Osteoblast (primary cell): ENCODE measurements around the gene ING3. TPM values are rescaled to one million over a fixed set of nuclear protein-coding genes. Genes with fewer than 3 reads are reported as not detected.

Source experiments
- DNase-seq: peaks from one replicate; pipeline ENCODE4 v3.0.0; 2011; ENCODE audit warnings: low spot score, mixed read lengths; ENCODE audit not compliant: insufficient read length; ENCODE audit errors: missing footprints
- H2AFZ ChIP-seq: 2 replicates; pipeline ENCODE4 v1.6.0; 2011; ENCODE audit warnings: mild to moderate bottlenecking, low read length
- H3K27ac ChIP-seq: 2 replicates; pipeline ENCODE4 v1.5.1; 2011; ENCODE audit warnings: mild to moderate bottlenecking, low read depth, low read length, moderate library complexity
- H3K27me3 ChIP-seq: 2 replicates; pipeline ENCODE4 v1.6.0; 2012; ENCODE audit warnings: mild to moderate bottlenecking, control low read depth, inconsistent platforms, low read length, moderate library complexity; ENCODE audit not compliant: insufficient read depth
- H3K36me3 ChIP-seq: 2 replicates; pipeline ENCODE4 v1.5.1; 2011; ENCODE audit warnings: mild to moderate bottlenecking, low read length, control low read depth, moderate library complexity; ENCODE audit not compliant: insufficient read depth
- H3K4me1 ChIP-seq: 2 replicates; pipeline ENCODE4 v1.5.1; 2011; ENCODE audit warnings: mild to moderate bottlenecking, low read length, control low read depth, moderate library complexity; ENCODE audit not compliant: insufficient read depth
- H3K4me2 ChIP-seq: 2 replicates; pipeline ENCODE4 v1.6.0; 2011; ENCODE audit warnings: mild to moderate bottlenecking, low read length; ENCODE audit not compliant: insufficient read depth
- H3K4me3 ChIP-seq: fragments of 200-600 bp; sonication (generic); 3 replicates; pipeline ENCODE4 v1.5.1; 2012; ENCODE audit warnings: mild to moderate bottlenecking, low read length, inconsistent platforms; ENCODE audit not compliant: insufficient read depth
- H3K79me2 ChIP-seq: 2 replicates; pipeline ENCODE4 v1.6.0; 2012; ENCODE audit warnings: mild to moderate bottlenecking, low read length, control low read depth, inconsistent platforms; ENCODE audit not compliant: insufficient read depth
- H3K9me3 ChIP-seq: 2 replicates; pipeline ENCODE4 v1.5.1; 2011; ENCODE audit warnings: low read depth, low read length, control low read depth
- H4K20me1 ChIP-seq: 2 replicates; pipeline ENCODE4 v1.6.0; 2012; ENCODE audit warnings: mild to moderate bottlenecking, low read length, control low read depth; ENCODE audit not compliant: insufficient read depth
- total RNA-seq: library from RNA; depleted of rRNA; stranded (reverse); fragments of >200 nt; gene quantifications from 2 replicates; pipeline ENCODE4 v1.2.3, GENCODE V29; 2012
- TF ChIP-seq, protein P1 (sequence below): IDR thresholded peaks from 2 replicates; pipeline ENCODE4 v1.5.1; 2011; ENCODE audit warnings: mild to moderate bottlenecking, low read depth, low read length, moderate library complexity; ENCODE audit errors: extremely low read depth

ING3 gene
- total RNA-seq, 1 donor = 16.6 TPM

DNA sequence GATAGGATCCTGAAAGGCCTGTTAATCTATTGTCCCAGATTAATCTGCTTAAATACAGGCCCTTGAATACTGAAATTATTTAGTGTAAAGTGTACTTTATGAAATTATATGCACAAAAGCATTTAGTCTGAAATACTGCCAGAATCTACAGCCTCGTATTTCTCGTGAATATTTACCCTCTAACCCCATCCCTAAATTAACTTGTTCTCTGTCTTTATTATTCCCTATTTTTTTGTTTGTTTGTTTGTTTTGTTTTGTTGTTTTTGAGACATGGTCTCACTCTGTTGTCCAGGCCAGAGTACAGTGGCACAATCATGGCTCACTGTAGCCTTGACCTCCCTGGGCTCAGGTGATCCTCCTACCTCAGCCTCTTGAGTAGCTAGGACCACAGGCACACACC lies 35.3 kb downstream of the ING3 start:
- no peaks in the 10 kb centered on the region for H4K20me1 ChIP-seq
- no peak for DNase-seq
- H3K4me1 ChIP-seq = peaks cover 34% of the 10 kb centered on the region
- no peak overlapping the region for H2AFZ ChIP-seq
- H3K4me2 ChIP-seq = no peak overlapping the region
- no peaks in the 10 kb centered on the region for H3K27me3 ChIP-seq
- H3K36me3 ChIP-seq = no peaks in the 10 kb centered on the region
- H3K4me3 ChIP-seq = no peak overlapping the region
- H3K9me3 ChIP-seq = no peaks in the 10 kb centered on the region
- H3K27ac ChIP-seq = no peak overlapping the region
- H3K79me2 ChIP-seq = peaks cover 15% of the 10 kb centered on the region
- TF ChIP-seq, protein P1, sequence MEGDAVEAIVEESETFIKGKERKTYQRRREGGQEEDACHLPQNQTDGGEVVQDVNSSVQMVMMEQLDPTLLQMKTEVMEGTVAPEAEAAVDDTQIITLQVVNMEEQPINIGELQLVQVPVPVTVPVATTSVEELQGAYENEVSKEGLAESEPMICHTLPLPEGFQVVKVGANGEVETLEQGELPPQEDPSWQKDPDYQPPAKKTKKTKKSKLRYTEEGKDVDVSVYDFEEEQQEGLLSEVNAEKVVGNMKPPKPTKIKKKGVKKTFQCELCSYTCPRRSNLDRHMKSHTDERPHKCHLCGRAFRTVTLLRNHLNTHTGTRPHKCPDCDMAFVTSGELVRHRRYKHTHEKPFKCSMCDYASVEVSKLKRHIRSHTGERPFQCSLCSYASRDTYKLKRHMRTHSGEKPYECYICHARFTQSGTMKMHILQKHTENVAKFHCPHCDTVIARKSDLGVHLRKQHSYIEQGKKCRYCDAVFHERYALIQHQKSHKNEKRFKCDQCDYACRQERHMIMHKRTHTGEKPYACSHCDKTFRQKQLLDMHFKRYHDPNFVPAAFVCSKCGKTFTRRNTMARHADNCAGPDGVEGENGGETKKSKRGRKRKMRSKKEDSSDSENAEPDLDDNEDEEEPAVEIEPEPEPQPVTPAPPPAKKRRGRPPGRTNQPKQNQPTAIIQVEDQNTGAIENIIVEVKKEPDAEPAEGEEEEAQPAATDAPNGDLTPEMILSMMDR = no peak

GRCh38 chr7:120986650-120987049 lies 36.1 kb downstream of the ING3 start:
- H3K4me2 ChIP-seq = no peak overlapping the region
- H3K9me3 ChIP-seq = no peaks in the 10 kb centered on the region
- no peaks in the 10 kb centered on the region for H4K20me1 ChIP-seq
- H3K27me3 ChIP-seq = no peaks in the 10 kb centered on the region
- H3K4me3 ChIP-seq = no peak overlapping the region
- no peak overlapping the region for H3K27ac ChIP-seq
- peaks cover 28% of the 10 kb centered on the region for H3K4me1 ChIP-seq
- H3K36me3 ChIP-seq = no peaks in the 10 kb centered on the region
- H3K79me2 ChIP-seq = peaks cover 15% of the 10 kb centered on the region
- TF ChIP-seq, protein P1 = no peak
- DNase-seq = no peak
- no peak overlapping the region for H2AFZ ChIP-seq

- DNase-seq = no peak
- Histone ChIP-seq H3K4me3 (no peak overlapping the region), H3K79me2 (peaks cover 19% of the 10 kb centered on the region), H4K20me1 (no peaks in the 10 kb centered on the region), H3K4me2 (peak overlapping the region; percentile 99), H3K27ac (no peak overlapping the region), H3K36me3 (no peaks in the 10 kb centered on the region), H2AFZ (no peak overlapping the region), H3K9me3 (no peaks in the 10 kb centered on the region), H3K4me1 (peaks cover 28% of the 10 kb centered on the region), H3K27me3 (no peaks in the 10 kb centered on the region)
- TF ChIP-seq, protein P1 = no peak
These were observed 36.7 kb downstream of the ING3 start for GRCh38 chr7:120987280-120987679.

DNA sequence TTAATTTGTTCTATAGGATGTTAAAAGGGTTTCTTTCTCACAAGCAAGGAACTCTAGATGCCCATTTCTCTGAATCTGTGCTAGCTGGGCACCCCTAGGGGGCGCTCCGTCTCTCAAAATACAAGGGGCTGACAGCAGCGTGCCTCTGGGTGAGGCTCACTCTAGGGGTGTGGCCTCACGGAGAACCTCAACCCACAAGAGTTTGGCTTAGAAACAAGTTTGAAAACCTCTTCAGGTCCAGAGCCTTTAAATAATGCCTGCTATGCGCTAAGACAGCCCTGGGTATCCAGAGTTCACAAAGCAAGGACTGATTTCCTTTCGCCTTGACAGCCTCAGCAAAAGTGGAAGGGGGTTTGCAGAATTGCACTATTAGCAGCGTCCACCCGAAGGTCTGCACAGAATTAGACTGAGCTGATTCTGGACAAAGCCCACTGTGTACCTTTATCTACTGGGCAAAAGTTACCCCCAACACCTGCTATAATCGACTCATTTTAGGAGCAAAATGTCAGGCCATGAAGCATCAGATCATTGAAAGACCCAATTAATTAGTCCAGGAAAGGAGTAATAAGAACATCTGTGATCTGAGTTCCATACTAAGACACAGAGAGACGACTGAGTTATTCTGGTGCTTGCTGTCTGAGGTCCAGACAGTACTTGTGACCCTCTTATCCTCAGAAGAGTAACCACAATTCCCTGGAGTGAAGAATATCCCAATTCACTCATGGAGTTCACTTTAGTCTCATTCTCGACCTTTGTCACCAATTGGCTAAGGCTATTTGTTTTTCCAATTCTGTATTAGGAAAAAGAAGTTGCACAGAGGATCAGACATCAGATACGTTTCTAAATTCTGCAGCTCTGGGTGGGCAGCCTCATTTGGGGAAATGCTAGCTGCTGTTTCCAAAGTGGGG lies 37.4 kb downstream of the ING3 start:
- H3K27ac ChIP-seq = peak overlapping the region; percentile 83
- H3K36me3 ChIP-seq = no peaks in the 10 kb centered on the region
- peaks cover 25% of the 10 kb centered on the region for H3K79me2 ChIP-seq
- TF ChIP-seq, protein P1 = peak; percentile 100
- peak; percentile 82 for DNase-seq
- peak overlapping the region; percentile 74 for H3K4me3 ChIP-seq
- H4K20me1 ChIP-seq = no peaks in the 10 kb centered on the region
- H2AFZ ChIP-seq = peak overlapping the region; percentile 75
- peak overlapping the region; percentile 99 for H3K4me2 ChIP-seq
- H3K4me1 ChIP-seq = peaks cover 23% of the 10 kb centered on the region
- H3K27me3 ChIP-seq = no peaks in the 10 kb centered on the region
- H3K9me3 ChIP-seq = no peaks in the 10 kb centered on the region
